ENCODE data around the gene ZNF436. TPM values are rescaled to one million over a fixed set of nuclear protein-coding genes. Genes with fewer than 3 reads are reported as not detected.

The ZNF436 gene
- total RNA-seq, 1 donor from 2014 or later, result 13.3 TPM

DNA sequence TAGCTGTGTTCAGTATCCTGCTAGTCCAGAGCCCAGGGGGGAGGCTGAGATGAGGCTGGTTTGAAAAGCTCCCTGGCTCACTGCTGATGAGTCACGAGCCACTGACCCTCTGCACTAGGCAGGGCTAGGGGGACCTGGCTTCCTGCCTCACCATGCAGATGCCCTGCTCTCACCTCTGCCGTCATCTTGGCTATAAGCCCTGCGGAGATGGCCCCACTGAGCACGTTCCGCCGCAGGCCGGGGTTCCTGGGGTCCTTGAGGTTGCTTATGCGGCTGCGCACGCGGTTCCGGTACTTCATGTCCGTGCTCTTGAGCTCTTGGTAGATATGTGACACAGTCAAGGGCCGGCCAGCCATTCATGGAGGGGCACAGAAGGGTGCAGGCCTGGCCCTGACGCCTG lies 24.1 kb upstream of the ZNF436 start:
- Mint-ChIP-seq H3K9me3 (ENCODE audit: unreplicated experiment) (peaks cover 4% of the 10 kb centered on the region), H3K4me3 (ENCODE audit: unreplicated experiment) (no peak overlapping the region), H3K4me1 (ENCODE audit: low read depth, unreplicated experiment) (no peaks in the 10 kb centered on the region), H3K27me3 (ENCODE audit: unreplicated experiment) (peaks cover 32% of the 10 kb centered on the region), H3K27ac (ENCODE audit: unreplicated experiment) (no peak overlapping the region), H3K36me3 (ENCODE audit: unreplicated experiment) (peaks cover 6% of the 10 kb centered on the region)
- TF ChIP-seq, protein P1, sequence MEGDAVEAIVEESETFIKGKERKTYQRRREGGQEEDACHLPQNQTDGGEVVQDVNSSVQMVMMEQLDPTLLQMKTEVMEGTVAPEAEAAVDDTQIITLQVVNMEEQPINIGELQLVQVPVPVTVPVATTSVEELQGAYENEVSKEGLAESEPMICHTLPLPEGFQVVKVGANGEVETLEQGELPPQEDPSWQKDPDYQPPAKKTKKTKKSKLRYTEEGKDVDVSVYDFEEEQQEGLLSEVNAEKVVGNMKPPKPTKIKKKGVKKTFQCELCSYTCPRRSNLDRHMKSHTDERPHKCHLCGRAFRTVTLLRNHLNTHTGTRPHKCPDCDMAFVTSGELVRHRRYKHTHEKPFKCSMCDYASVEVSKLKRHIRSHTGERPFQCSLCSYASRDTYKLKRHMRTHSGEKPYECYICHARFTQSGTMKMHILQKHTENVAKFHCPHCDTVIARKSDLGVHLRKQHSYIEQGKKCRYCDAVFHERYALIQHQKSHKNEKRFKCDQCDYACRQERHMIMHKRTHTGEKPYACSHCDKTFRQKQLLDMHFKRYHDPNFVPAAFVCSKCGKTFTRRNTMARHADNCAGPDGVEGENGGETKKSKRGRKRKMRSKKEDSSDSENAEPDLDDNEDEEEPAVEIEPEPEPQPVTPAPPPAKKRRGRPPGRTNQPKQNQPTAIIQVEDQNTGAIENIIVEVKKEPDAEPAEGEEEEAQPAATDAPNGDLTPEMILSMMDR (IDR thresholded peaks at IDR 0.05; ENCODE audit: partially characterized antibody, unreplicated experiment), result no peak
- no peak for DNase-seq

DNA sequence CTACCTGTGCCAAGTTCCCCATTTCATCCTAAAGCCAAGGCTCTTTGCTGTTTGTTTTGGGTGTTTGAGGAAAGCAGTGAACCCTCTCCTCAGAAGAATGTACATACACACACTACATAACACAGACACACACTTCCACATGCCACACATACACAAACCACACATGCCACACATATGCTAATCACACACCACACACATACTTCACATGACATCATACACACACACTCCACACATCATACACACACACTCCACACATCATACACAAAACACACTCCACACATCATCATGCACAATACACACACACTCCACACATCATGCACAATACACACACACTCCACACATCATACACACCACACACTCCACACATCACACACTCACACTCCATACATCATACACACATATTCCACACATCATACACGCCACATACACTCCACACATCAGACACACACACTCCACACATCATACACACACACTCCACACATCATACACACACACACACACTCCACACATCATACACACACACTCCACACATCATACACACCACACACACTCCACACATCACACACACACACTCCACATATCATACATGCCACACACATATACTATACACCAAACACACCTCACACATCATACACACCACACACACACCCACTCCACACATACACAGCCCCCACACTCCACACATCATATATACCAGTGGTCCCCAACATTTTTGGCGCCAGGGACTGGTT lies 22.7 kb upstream of the ZNF436 start:
- peaks cover 6% of the 10 kb centered on the region for H3K36me3 Mint-ChIP-seq (ENCODE audit: unreplicated experiment)
- peaks cover 32% of the 10 kb centered on the region for H3K27me3 Mint-ChIP-seq (ENCODE audit: unreplicated experiment)
- no peak overlapping the region for H3K27ac Mint-ChIP-seq (ENCODE audit: unreplicated experiment)
- no peaks in the 10 kb centered on the region for H3K4me1 Mint-ChIP-seq (ENCODE audit: low read depth, unreplicated experiment)
- TF ChIP-seq, protein P1 (IDR thresholded peaks at IDR 0.05; ENCODE audit: partially characterized antibody, unreplicated experiment), result no peak
- DNase-seq, result no peak
- no peak overlapping the region for H3K4me3 Mint-ChIP-seq (ENCODE audit: unreplicated experiment)
- peaks cover 4% of the 10 kb centered on the region for H3K9me3 Mint-ChIP-seq (ENCODE audit: unreplicated experiment)

DNA sequence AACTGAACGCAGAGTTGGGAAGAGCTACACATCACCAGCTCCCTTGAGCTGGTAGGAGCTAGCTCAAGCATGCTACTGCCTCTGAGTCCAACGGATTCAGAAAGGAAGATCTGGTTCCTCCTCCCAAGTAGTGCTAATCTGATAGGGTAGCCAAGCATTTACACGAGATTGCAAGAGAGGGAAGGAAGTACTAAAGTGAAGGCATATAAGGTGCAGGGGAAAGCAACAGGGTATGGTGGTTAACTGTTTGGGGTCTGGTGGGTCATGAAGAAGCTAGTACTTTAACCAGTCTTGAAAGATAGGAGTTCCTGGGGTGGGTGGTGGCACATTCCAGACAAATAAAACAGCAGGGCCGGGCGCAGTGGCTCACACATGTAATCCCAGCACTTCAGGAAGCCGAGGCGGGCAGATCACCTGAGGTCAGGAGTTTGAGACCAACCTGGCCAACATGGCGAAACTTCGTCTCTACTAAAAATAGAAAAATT lies 20.2 kb upstream of the ZNF436 start:
- Mint-ChIP-seq H3K9me3 (ENCODE audit: unreplicated experiment) (peaks cover 4% of the 10 kb centered on the region), H3K36me3 (ENCODE audit: unreplicated experiment) (peaks cover 6% of the 10 kb centered on the region), H3K4me1 (ENCODE audit: low read depth, unreplicated experiment) (no peaks in the 10 kb centered on the region), H3K27ac (ENCODE audit: unreplicated experiment) (no peak overlapping the region), H3K4me3 (ENCODE audit: unreplicated experiment) (no peak overlapping the region), H3K27me3 (ENCODE audit: unreplicated experiment) (peaks cover 25% of the 10 kb centered on the region)
- TF ChIP-seq, protein P1 (IDR thresholded peaks at IDR 0.05; ENCODE audit: partially characterized antibody, unreplicated experiment), result no peak
- no peak for DNase-seq

DNA sequence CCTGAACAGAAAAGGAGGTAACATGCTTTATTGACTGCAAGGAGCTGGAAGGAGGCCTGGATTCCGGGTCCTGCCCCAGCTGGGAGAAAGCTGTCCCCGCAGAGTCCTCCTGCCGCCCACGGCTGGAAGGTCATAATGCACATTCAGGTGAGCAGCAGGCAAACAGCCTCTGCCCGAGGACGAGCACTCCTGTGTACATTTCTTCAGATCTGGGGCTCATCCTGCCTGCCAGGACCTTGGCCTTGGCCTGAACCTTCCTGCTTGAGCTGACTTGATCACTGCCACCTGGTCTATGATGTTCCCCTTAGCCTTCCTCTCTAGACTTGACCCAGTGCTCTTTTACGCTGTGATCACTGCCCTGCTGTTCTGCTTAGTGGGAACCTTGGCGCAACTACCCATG lies 17.9 kb upstream of the ZNF436 start:
- DNase-seq, result no peak
- Mint-ChIP-seq H3K36me3 (ENCODE audit: unreplicated experiment) (no peaks in the 10 kb centered on the region), H3K4me3 (ENCODE audit: unreplicated experiment) (no peak overlapping the region), H3K27ac (ENCODE audit: unreplicated experiment) (no peak overlapping the region), H3K27me3 (ENCODE audit: unreplicated experiment) (peaks cover 21% of the 10 kb centered on the region), H3K9me3 (ENCODE audit: unreplicated experiment) (peaks cover 4% of the 10 kb centered on the region), H3K4me1 (ENCODE audit: low read depth, unreplicated experiment) (no peaks in the 10 kb centered on the region)
- TF ChIP-seq, protein P1 (IDR thresholded peaks at IDR 0.05; ENCODE audit: partially characterized antibody, unreplicated experiment), result no peak

DNA sequence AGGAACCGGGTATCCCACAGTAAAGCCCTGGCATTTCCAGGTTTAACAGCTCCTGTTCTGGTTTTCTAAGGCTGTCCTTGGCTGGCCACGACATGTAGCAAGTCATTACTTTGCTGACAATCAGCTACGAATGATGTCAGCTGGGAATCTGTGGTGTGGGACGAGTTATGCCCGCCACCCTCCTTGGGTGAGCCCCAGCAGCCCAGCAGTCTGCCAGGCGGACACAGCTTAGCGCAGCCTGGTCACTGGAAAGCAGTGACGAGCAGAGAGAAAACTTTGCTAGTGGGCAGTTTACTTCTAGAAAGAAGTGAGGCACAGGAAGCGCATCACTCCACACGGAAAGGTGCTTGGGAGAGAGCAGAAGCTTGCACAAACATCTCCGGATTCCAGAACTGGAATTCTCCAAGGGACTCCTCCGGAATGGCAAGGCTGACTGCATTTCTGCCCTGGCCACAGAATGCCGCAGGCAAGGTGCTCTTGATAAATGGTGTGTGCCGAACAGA lies 15.5 kb upstream of the ZNF436 start:
- no peak overlapping the region for H3K4me3 Mint-ChIP-seq (ENCODE audit: unreplicated experiment)
- H3K27ac Mint-ChIP-seq (ENCODE audit: unreplicated experiment), result no peak overlapping the region
- H3K27me3 Mint-ChIP-seq (ENCODE audit: unreplicated experiment), result peaks cover 19% of the 10 kb centered on the region
- H3K36me3 Mint-ChIP-seq (ENCODE audit: unreplicated experiment), result no peaks in the 10 kb centered on the region
- H3K9me3 Mint-ChIP-seq (ENCODE audit: unreplicated experiment), result peaks cover 4% of the 10 kb centered on the region
- TF ChIP-seq, protein P1 (IDR thresholded peaks at IDR 0.05; ENCODE audit: partially characterized antibody, unreplicated experiment), result no peak
- DNase-seq, result no peak
- no peaks in the 10 kb centered on the region for H3K4me1 Mint-ChIP-seq (ENCODE audit: low read depth, unreplicated experiment)
